HK-2 (cell line): ENCODE measurements around the gene RASGEF1C.

Experiments used
- DNase-seq: peaks from one replicate; pipeline ENCODE4 v3.0.0-alpha.2; 2018; ENCODE audit not compliant: unreplicated experiment

The RASGEF1C gene

DNA sequence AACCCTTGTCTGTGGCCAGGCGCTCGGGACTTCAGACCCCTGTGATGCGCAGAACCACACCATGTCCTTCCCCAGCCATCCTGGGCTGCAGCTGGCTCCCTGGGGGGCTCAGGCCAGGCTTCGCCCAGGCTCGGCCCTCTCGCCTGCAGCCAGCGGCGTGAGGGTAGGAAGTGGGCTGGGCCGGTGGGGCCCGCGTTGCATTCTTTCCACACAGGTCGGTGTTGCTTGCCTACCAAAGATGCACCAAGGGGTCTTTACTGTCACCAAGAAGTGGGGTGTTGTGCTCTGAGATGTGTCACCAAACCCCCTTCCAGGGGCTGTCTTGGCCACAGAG is 89.1 kb downstream of the RASGEF1C start:
- DNase-seq, result no peak

DNA sequence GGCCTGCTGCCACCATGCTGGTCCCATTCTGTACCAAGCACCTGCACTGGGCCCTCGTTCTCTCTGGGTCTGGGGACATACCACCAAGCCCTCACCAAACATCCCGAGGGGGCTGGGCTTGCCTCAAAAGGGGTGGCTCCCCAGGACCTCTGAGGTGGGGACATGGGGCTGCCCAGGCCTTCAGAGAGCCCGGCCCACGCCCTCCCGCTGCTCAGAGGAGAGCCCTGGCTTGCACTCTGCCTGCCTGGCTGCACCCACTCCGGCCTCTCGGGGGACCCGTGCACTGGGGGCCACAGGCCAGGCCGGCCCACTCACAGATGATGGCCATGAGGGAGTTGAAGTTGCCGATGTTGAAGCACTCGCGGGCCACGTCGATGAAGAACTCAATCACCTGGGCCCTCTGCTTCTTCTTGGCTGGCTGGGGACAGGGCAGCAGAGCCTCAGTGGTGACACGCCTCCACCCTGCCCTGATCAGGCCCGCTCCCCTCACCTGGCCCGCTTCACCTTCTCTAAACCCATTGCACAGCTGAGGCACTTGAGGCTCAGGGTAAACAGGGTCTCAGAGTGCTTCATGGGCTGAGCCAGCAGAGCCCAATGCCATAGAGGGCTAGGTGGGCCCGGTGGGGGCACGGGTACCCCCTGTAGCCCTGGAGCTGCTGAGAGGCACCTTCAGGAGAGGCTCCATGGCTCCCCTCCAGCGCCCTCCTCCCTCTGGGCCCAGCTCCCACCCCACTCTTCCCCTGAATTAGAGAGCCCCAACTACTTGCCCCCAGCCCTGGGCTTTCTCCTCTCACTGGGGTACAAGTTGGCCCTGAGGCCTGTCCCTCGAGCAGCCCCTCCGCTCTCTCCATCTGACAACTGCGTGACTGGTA is 89.7 kb downstream of the RASGEF1C start:
- DNase-seq, result no peak

DNA sequence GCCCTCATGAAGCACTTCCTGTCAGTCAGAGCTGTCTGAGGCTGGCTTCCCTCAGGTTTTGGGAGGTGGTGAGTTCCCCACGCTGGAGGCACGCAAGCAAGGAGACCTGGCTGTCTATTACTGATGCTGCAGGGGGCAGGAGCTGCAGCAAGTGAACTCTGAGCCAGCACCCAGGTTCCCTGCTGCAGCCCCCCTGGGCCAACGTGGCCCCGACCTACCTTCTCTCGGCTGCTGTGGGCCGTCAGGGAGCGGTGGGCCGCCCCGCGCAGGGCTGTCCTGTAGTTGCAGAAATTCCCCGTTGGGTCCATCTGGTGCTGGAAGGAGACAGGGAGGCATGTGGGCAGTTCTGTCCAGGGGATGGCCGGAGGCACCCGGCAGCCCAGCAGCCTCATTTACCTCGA is 90.6 kb downstream of the RASGEF1C start:
- DNase-seq, result no peak

DNA sequence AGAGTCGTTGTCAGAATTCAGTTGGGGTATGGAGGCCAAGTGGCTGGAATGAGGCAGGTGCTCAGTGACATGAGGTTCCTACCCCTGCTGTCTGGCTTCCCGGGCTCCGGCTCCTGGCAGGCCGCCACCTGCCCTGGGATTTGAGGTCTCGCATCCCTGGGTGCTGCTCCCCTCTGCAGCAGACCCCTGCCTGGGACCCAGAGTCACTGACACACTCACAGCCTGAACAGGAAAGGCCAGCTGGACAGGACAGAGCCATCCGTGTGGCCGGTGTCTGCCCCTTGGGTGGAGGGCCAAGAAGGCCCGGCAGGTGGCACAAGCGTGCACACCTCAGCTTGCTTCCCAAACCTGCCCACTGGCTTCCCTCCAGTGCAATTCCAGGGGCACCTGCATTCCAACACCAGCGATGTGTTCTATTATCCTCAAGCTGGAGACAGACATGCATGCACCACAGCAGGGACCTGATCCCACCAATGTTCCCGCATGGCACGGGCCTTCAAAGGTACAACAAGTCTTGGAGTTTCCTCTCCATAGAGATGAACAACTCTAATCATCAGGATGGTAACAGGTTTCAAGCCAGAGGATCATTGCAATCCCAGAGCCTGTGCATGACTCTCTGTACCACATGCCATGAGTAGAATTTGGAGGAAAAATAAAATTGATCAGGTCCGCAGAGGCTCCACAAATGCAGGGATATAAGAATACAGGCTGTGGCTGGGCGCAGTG is 91.8 kb downstream of the RASGEF1C start:
- no peak for DNase-seq

DNA sequence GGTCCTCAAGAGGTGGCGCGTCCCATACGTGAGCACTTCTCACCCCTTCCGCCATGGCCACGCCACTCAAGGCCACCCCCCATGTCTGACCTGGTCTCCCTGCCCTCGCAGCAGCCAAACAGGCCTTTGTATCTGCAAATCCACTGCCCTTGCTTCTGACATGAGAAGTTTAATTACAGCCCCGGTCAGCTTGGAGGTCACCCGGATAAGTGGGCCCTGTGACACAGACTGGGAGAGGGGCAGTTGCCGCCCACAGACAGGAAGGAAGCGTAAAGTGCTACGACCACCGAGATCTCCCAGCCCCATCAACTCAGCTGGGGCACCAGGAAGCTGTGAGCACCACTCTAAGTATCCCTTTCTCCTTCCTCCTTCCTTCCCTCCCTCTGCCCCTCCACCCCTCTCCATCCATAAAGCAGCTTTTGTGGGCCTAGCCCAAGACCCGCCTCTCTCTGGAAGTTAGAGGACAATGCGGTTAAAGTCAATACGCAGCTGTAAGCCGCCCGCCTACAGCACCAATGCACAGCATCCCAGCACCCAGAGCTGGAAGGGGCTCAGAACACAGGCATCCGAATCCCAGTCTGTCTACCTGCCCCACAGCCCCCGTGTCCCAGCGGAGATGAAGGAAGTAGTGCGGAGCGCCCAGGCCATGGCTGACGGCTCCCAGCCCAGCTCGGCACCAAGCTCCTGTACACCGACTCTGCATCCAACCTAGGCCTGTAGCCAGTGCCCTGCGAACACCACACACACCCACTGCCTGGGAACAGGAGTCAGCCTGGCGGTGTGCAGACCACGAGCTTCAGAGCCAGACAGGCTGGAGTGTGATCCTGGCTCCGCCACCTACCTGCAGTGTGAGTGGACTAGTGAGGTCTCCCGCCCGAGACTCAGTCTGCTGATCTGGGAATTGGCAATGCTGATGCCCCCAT is 92.7 kb downstream of the RASGEF1C start:
- no peak for DNase-seq

DNA sequence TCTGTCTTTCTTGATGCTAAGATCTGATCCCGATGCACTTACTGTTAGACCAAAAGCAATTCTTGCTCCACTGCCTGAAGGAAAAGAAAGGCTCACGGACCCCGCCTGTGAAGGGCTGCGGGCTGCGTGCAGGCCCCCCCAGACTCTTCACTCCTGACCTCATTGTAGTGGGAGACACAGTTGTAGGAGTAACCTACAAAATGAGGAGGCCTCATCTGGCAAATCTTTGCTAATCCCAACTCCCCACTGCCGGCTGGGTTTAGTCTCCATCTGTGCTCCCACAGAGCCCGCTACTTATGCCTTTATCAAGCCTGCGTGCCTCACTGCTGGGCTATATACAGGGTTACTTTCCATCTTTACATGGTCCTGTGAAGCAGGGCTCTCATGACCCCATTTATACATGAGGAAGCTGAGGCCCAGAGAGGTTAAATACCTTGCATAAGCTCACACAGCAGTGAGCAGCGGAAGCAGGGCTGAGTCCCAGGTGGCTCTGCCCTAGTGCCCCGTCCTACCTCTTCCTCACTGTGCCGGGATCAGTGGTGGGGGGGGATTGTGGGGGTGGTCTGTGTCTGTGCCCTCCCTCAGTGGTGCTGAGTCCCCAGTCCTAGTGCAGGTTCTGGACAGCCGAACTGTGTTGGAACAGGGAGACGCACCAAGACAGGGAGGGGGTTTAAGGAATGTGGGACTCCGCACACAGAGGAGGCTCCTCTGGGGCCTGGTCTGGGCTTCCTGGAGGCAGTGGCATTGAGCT is 93.5 kb downstream of the RASGEF1C start:
- DNase-seq, result no peak

DNA sequence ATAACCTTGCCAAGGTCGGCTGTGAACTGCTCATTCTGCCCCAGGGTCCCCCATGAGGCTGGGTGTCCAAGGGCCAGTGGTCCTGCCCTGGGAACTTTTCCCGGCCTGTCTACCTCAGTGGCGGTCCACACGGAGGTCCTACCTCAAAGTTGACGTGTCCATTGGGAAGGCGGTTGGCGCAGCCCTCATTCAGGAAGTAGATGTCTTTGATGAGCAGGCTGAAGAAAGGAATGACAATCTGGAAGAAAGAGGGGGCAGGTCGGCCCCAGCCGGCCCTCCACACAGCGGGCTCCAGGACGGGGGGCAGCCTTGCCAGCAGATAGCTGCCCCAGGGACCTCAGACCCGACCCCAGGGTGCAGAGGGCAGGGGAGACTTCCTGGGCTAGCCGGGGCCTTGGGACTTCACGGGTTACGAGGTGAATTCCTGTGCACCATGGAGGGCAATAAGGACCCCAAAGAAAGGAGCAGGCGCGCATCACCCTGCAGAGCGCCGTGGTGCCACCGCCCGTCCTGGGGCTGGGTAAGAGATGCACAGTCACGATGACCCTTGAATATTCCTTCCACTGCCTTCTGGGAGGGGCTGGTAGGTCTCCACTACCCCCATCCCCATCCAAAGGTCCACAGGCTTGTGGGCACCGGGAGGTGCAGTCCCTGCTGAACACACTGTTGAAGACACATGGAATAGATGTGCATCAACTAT is 94.6 kb downstream of the RASGEF1C start:
- no peak for DNase-seq

DNA sequence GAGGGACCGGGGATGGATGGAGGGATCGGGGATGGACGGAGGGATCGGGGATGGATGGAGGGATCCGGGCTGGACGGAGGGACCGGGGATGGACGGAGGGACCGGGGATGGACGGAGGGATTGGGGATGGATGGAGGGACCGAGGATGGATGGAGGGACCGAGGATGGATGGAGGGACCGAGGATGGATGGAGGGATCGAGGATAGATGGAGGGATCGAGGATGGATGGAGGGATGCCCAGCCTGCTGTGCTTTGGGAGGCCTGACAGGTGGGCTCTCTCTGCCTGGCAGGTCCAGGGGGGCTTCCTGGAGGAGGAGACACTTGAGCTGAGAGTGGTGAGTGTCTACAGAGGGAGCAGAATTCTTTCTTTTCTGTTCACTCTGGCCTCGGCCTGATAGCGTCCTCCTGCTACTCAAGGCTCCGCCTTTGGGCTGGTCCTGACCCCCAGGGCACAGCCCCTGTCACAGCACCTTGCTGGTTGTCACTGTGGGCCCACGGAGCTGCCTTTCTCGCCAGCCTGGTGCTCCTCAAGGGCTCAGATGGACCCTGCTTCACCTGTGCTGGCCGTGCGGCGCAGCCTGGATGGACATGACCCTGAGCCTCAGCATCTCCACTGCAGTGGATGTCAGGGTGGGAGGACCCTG is 95.2 kb downstream of the RASGEF1C start:
- DNase-seq, result no peak

DNA sequence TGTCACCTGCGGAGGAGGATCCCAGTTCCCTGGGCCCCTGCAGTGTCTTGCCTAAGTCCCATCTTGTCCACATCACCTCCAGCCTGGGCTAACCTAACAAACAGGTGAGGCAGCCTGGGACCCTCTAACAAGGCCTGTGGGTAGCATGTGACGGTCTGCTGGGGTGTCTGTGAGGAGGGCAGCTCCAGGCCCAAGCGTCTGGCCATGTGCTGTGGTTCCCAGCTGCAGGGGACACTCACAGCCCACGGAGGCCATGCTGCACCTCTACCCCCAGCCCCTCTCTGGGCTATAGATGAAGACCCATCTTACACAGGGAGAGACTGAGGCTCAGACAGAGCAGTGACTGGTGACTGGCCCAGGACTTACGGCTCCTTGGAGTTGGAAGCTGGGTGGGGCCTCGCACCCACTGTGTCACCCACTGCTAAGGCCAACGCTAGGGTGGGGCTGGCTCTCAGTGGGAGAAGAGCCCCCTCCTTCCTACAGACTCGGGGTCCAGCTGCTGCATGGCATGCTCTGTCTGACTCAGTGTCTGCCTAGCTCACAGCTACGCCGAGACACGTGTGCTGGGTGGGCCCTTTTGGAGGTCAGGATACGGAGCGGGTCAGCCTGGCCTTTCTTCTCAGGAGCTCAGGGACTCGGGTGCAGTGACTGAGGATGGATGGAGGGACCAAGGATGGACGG is 96.7 kb downstream of the RASGEF1C start:
- no peak for DNase-seq

DNA sequence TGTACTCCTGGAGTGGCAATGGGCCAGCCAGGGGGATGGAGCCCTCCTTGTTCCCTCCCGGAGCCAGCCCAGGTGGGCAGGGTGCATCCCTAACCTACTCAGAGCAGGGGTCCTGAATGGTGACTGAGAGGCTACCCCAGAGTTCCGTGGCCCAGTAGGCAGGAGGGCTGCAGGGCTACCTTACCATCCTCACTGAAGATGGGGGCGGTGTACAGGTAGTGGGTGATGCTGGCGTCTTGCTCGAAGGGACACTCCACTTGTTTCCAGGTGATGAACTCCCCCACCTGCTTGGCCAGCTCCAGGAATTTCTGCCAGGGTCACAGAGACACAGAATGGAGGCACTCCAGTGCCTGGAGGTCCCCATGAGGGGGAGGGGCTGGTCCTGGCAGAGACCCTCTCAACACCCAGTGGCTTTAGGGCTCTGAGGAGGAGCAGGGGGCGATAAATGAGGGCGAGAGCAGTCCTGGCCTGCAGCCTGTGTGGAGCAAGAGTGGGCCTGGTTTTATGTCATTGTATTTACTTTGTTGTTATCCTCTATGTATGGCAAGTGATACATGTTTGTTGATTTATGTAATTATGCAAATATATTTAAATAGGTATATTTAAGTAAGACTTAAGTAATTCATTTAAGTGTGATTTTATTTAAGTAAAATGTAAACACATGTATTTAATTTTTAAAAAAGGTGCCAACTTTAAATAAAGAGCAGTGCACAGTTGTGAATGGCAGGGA is 97.6 kb downstream of the RASGEF1C start:
- no peak for DNase-seq

DNA sequence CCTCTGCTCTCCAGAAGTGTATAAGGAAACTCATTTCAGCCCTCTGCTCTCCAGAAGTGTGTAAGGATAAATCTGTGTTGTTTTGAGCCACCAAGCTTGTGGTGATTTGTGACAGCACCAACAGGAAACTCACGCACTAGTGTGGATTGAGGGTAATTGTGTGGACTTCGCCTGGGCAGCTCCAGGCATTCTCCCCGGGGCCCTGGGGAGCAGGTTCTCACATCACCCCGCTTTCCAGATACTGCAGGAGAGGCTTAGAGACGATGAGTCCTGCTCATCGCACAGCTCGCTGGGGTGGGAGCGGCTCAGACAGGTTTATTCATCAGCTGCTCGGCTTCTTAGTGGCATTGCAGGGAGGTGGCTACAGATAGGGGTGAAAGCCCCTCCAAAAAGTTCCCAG is 99.1 kb downstream of the RASGEF1C start:
- no peak for DNase-seq

DNA sequence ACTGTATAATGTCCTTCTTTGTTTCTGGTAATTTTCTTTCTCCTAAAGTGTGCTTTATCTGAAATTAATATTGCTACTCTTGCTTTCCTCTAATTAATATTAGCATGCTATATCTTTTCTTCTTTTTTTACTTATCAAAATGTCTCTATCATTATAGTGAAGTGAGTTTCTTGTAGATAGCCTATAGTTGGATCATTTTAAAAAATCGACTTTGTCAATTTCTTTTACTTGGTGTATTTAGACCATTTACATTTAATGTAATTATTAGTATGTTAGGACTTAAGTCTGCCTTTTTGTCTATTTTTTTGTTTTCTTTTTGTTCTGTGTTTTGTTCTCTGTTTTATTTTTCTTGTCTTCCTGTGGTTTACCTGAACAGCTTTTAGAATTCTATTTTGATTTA is 102.0 kb downstream of the RASGEF1C start:
- no peak for DNase-seq

DNA sequence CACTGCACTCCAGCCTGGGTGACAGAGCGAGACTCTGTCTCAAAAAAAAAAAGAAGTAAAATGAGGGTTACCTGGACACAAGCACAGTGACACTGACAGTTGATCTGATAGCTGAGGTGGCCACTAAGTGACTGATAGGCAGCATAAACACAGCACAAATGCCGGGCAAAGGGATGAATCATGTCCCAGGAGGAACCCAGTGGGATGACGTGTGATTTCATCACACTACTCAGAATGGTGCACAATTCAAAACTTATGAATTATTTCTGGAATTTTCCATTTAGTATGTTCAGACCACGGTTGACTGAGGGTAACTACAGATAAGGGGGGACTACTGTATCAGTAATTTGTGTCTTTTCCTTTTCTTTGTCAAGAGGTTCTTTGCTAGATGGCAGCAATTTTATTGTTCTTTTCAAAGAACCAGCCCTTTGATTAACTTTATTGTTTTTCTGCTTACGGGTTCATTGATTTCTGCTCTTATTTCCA is 103.1 kb downstream of the RASGEF1C start:
- no peak for DNase-seq

DNA sequence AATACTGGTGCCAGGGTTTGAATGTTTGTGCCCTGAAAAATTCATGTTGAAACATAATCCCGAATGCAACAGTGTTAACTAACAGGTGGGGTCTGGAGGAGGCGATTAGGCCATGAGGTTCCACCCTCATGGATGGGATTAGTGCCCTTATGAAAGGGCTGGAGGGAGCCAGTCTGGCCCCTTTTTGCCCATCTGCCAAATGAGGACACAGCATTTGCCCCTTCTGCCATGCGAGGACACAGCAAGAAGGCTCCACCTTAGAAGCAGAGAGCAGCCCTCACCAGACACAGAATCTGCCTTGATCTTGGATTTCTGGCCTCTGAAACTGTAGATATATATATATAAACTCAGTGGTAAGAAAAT is 104.9 kb downstream of the RASGEF1C start:
- DNase-seq, result no peak

DNA sequence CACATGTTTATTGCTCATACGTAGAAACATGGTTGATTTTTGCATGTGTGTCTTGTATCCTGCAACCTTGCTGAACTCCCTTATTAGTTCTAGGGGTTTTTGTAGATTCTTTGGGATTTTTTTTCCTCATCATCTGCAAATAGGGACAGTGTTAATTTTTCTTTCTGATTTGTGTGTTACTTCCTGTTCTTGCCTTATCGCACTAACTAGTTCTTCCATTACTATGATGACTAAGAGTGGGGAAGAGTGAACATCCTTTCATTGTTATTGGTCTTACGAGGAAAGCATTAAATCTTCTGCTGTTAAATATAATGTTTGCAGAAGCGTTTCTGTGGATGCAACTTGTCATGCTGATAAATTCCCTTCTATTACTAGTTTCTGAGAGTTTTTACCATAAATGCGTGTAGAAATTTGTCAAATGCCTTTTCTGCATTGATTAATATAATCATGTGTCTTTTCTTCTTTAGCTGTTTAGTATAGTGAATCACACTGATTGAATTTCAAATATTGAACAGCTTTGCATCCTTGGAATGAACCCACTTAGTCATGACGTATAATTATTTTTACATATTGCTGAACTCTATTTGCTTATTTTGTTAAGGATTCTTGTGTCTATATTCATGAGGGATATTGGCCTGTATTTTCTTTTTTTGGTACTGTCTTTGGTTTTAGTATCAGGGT is 105.4 kb downstream of the RASGEF1C start:
- no peak for DNase-seq

DNA sequence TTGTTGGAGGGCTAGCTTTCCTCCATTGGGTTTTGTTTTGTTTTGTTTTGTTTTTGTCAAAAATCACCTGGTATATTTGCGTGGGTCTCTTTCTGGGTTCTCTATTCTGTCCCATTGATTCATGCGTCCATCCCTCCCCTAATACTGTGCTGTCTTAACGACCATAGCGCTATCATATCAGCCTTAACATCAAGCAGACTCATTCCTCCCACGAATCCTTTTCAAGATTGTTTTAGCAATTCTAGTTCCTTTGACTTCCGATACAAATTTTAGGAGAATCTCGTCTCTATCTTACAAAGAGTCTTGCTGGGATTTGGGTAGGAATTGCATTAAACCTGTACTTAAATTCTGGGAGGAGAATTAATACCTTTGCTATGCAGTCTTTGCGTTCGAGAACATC is 106.4 kb downstream of the RASGEF1C start:
- DNase-seq, result no peak

DNA sequence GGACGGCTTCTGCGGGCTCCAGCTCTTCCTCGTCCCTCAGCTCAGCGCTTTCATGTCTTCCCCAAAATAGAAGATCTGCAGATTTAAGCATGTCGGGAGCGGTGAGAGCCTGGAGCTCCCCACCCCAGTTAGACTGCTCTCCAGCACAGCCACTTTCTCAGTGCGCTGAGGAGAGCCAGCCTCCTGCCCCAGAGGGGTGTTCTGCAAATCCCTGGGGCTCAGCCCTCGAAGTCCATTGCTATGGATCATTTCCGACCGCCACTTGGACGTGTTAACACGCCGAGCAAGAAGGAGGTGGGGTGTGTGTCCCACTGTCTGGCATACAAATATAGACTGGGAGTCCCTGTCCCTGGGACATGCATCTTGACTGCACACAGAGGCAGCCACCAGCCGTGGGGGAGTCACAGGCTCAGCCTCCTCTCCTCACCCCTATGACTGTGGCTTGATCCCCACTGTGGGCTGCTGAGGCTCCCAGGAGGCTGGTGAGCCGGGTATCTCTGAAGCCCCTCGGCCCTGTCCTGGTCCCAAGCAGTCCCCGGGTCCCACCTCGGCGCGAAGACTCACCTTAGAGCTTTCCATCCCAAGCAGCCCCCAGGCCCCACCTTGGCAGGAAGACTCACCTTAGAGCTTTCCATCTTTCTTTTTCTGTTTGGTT is 107.4 kb downstream of the RASGEF1C start:
- no peak for DNase-seq
